HEK293 (cell line): ENCODE results near the gene AICDA.

Experiments
- CTCF ChIA-PET: fragments of 350-600 bp; formaldehyde crosslinking; extraction: SDS; loops from one replicate; lab custom pipeline; 2021; ENCODE audit warnings: antibody characterized with exemption; lab: Yijun Ruan, JAX
- POLR2A ChIA-PET: fragments of 300-600 bp; formaldehyde crosslinking; extraction: SDS; loops from one replicate; lab custom pipeline; 2020; ENCODE audit warnings: antibody characterized with exemption, inconsistent platforms; lab: Yijun Ruan, JAX
- H3K27ac ChIP-seq: fragments of 200-500 bp; sonication (Bioruptor generic); 2 replicates; pipeline ENCODE4 v1.5.1; 2014; ENCODE audit warnings: low read depth, low read length, control low read depth, inconsistent platforms; ENCODE audit errors: extremely low read depth
- H3K36me3 ChIP-seq, 2 experiments: fragments of 200-500 bp in 1 of 2; sonication (Bioruptor generic) in 1 of 2; 1 replicate in 1 of 2; 2 replicates in 1 of 2; pipeline ENCODE4 v1.5.1; 2014 to 2017; ENCODE audit warnings: inconsistent platforms in 2 of 2, low read length in 2 of 2; ENCODE audit not compliant: control insufficient read depth in 2 of 2, insufficient read depth in 1 of 2
- H3K4me1 ChIP-seq: fragments of 200-500 bp; sonication (Bioruptor generic); 2 replicates; pipeline ENCODE4 v1.5.1; 2014; ENCODE audit warnings: mild to moderate bottlenecking, low read length, inconsistent platforms; ENCODE audit not compliant: control insufficient read depth, insufficient read depth
- H3K4me3 ChIP-seq: 2 replicates; pipeline ENCODE4 v1.5.1; 2011; ENCODE audit warnings: low read depth, mild to moderate bottlenecking, control low read depth, low read length, moderate library complexity
- H3K9me3 ChIP-seq: fragments of 200-500 bp; sonication (Bioruptor generic); 2 replicates; pipeline ENCODE4 v1.5.1; 2014; ENCODE audit warnings: low read depth, low read length, inconsistent platforms; ENCODE audit not compliant: control insufficient read depth, insufficient read depth
- BCL11B ChIP-seq: fragments of 450-650 bp; formaldehyde crosslinking; IDR thresholded peaks from 2 replicates; pipeline ENCODE4 v1.5.1; 2016; ENCODE audit warnings: low read depth, missing biosample characterization, missing genetic modification characterization
- EGR2 ChIP-seq: fragments of 450-650 bp; formaldehyde crosslinking; IDR thresholded peaks from 2 replicates; pipeline ENCODE4 v1.5.1; 2016; ENCODE audit warnings: low read depth, missing biosample characterization, missing genetic modification characterization
- FEZF1 ChIP-seq: fragments of 450-650 bp; formaldehyde crosslinking; IDR thresholded peaks from 2 replicates; pipeline ENCODE4 v1.5.1; 2016; ENCODE audit warnings: missing biosample characterization, missing genetic modification characterization
- SALL2 ChIP-seq: fragments of 450-650 bp; formaldehyde crosslinking; IDR thresholded peaks from 2 replicates; pipeline ENCODE4 v1.5.0; 2017; ENCODE audit warnings: missing biosample characterization, mild to moderate bottlenecking, missing genetic modification characterization, borderline replicate concordance
- ZBTB11 ChIP-seq: fragments of 450-650 bp; formaldehyde crosslinking; conservative IDR thresholded peaks from 2 replicates; pipeline ENCODE4 v1.5.1; 2016; ENCODE audit warnings: low read depth, missing biosample characterization, missing genetic modification characterization
- ZFP37 ChIP-seq: fragments of 450-650 bp; formaldehyde crosslinking; IDR thresholded peaks from 2 replicates; pipeline ENCODE4 v1.5.1; 2016; ENCODE audit warnings: missing biosample characterization, missing genetic modification characterization
- ZNF138 ChIP-seq: fragments of 450-650 bp; formaldehyde crosslinking; IDR thresholded peaks from 2 replicates; pipeline ENCODE4 v1.5.1; 2016; ENCODE audit warnings: missing biosample characterization, missing genetic modification characterization, borderline replicate concordance
- ZNF174 ChIP-seq: fragments of 450-650 bp; formaldehyde crosslinking; IDR thresholded peaks from 2 replicates; pipeline ENCODE4 v1.5.0; 2017; ENCODE audit warnings: missing biosample characterization, mild to moderate bottlenecking, missing genetic modification characterization
- ZNF202 ChIP-seq: fragments of 450-650 bp; formaldehyde crosslinking; IDR thresholded peaks from 2 replicates; pipeline ENCODE4 v1.5.1; 2016; ENCODE audit warnings: missing biosample characterization, missing genetic modification characterization, borderline replicate concordance
- ZNF248 ChIP-seq: fragments of 450-650 bp; formaldehyde crosslinking; IDR thresholded peaks from 2 replicates; pipeline ENCODE4 v1.5.1; 2017; ENCODE audit warnings: missing biosample characterization, missing genetic modification characterization
- ZNF391 ChIP-seq: fragments of 450-650 bp; formaldehyde crosslinking; IDR thresholded peaks from 2 replicates; pipeline ENCODE4 v1.5.1; 2016; ENCODE audit warnings: low read depth, missing biosample characterization, missing genetic modification characterization, borderline replicate concordance
- ZNF561 ChIP-seq: fragments of 450-650 bp; IDR thresholded peaks from 2 replicates; pipeline ENCODE4 v1.5.1; 2018; ENCODE audit warnings: missing biosample characterization, missing genetic modification characterization, borderline replicate concordance
- ZNF571 ChIP-seq: fragments of 450-650 bp; formaldehyde crosslinking; IDR thresholded peaks from 2 replicates; pipeline ENCODE4 v1.5.0; 2017; ENCODE audit warnings: missing biosample characterization, missing genetic modification characterization
- ZNF596 ChIP-seq: fragments of 450-650 bp; IDR thresholded peaks from 2 replicates; pipeline ENCODE4 v1.5.0; 2018; ENCODE audit warnings: missing biosample characterization, mild to moderate bottlenecking, missing genetic modification characterization, moderate library complexity
- ZNF658 ChIP-seq: fragments of 450-650 bp; formaldehyde crosslinking; IDR thresholded peaks from 2 replicates; pipeline ENCODE4; 2016; ENCODE audit warnings: missing biosample characterization, missing genetic modification characterization
- ZNF664 ChIP-seq: fragments of 450-650 bp; formaldehyde crosslinking; IDR thresholded peaks from 2 replicates; pipeline ENCODE4 v1.5.1; 2016; ENCODE audit warnings: missing biosample characterization, missing genetic modification characterization
- ZNF776 ChIP-seq: fragments of 450-650 bp; formaldehyde crosslinking; IDR thresholded peaks from 2 replicates; pipeline ENCODE4 v1.5.0; 2017; ENCODE audit warnings: missing biosample characterization, missing genetic modification characterization, borderline replicate concordance
- ZSCAN30 ChIP-seq: fragments of 450-650 bp; IDR thresholded peaks from 2 replicates; pipeline ENCODE4 v1.5.1; 2018; ENCODE audit warnings: missing biosample characterization, mild to moderate bottlenecking, missing genetic modification characterization, moderate library complexity
- TF ChIP-seq, protein P1 (sequence below): fragments of 450-650 bp; IDR thresholded peaks from 2 replicates; pipeline ENCODE4 v1.5.1; 2018; ENCODE audit warnings: missing biosample characterization, mild to moderate bottlenecking, missing genetic modification characterization
- TF ChIP-seq, protein P2 (sequence below): fragments of 450-650 bp; formaldehyde crosslinking; IDR thresholded peaks from 2 replicates; pipeline ENCODE4 v1.5.1; 2016; ENCODE audit warnings: missing biosample characterization, missing genetic modification characterization
- TF ChIP-seq, protein P3 (sequence below): fragments of 450-650 bp; formaldehyde crosslinking; IDR thresholded peaks from 2 replicates; pipeline ENCODE4 v1.5.1; 2016; ENCODE audit warnings: missing biosample characterization, missing genetic modification characterization, borderline replicate concordance
- TF ChIP-seq, protein P4 (sequence below): fragments of 450-650 bp; formaldehyde crosslinking; IDR thresholded peaks from 2 replicates; pipeline ENCODE4 v1.5.1; 2016; ENCODE audit warnings: missing biosample characterization, missing genetic modification characterization

The AICDA gene

GRCh38 chr12:8629486-8630033 is 16.9 kb upstream of the AICDA start:
- Histone ChIP-seq H3K9me3 (no peaks in the 10 kb centered on the region), H3K4me1 (no peaks in the 10 kb centered on the region), H3K27ac (no peak overlapping the region), H3K36me3 (no peaks in the 10 kb centered on the region), H3K4me3 (no peak overlapping the region)
- no peak for TF ChIP-seq EGR2
- TF ChIP-seq ZNF658 (tag by site-specific recombination): no peak
- TF ChIP-seq ZNF174: no peak
- TF ChIP-seq, protein P1, sequence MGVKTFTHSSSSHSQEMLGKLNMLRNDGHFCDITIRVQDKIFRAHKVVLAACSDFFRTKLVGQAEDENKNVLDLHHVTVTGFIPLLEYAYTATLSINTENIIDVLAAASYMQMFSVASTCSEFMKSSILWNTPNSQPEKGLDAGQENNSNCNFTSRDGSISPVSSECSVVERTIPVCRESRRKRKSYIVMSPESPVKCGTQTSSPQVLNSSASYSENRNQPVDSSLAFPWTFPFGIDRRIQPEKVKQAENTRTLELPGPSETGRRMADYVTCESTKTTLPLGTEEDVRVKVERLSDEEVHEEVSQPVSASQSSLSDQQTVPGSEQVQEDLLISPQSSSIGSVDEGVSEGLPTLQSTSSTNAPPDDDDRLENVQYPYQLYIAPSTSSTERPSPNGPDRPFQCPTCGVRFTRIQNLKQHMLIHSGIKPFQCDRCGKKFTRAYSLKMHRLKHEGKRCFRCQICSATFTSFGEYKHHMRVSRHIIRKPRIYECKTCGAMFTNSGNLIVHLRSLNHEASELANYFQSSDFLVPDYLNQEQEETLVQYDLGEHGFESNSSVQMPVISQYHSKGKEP (tag by site-specific recombination): no peak
- no peak for TF ChIP-seq ZNF561 (tag by site-specific recombination)
- TF ChIP-seq BCL11B (tag by site-specific recombination): no peak
- TF ChIP-seq, protein P2, sequence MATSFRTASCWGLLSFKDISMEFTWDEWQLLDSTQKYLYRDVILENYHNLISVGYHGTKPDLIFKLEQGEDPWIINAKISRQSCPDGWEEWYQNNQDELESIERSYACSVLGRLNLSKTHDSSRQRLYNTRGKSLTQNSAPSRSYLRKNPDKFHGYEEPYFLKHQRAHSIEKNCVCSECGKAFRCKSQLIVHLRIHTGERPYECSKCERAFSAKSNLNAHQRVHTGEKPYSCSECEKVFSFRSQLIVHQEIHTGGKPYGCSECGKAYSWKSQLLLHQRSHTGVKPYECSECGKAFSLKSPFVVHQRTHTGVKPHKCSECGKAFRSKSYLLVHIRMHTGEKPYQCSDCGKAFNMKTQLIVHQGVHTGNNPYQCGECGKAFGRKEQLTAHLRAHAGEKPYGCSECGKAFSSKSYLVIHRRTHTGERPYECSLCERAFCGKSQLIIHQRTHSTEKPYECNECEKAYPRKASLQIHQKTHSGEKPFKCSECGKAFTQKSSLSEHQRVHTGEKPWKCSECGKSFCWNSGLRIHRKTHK (tag by site-specific recombination): no peak
- TF ChIP-seq ZSCAN30 (tag by site-specific recombination): no peak
- TF ChIP-seq, protein P3, sequence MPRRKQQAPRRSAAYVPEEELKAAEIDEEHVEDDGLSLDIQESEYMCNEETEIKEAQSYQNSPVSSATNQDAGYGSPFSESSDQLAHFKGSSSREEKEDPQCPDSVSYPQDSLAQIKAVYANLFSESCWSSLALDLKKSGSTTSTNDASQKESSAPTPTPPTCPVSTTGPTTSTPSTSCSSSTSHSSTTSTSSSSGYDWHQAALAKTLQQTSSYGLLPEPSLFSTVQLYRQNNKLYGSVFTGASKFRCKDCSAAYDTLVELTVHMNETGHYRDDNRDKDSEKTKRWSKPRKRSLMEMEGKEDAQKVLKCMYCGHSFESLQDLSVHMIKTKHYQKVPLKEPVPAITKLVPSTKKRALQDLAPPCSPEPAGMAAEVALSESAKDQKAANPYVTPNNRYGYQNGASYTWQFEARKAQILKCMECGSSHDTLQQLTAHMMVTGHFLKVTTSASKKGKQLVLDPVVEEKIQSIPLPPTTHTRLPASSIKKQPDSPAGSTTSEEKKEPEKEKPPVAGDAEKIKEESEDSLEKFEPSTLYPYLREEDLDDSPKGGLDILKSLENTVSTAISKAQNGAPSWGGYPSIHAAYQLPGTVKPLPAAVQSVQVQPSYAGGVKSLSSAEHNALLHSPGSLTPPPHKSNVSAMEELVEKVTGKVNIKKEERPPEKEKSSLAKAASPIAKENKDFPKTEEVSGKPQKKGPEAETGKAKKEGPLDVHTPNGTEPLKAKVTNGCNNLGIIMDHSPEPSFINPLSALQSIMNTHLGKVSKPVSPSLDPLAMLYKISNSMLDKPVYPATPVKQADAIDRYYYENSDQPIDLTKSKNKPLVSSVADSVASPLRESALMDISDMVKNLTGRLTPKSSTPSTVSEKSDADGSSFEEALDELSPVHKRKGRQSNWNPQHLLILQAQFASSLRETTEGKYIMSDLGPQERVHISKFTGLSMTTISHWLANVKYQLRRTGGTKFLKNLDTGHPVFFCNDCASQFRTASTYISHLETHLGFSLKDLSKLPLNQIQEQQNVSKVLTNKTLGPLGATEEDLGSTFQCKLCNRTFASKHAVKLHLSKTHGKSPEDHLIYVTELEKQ: no peak
- no peak for TF ChIP-seq ZNF776 (tag by site-specific recombination)
- no peak for TF ChIP-seq ZNF248 (tag by site-specific recombination)
- no peak for TF ChIP-seq ZNF138 (tag by site-specific recombination)
- no peak for TF ChIP-seq ZNF391 (tag by site-specific recombination)
- no peak for TF ChIP-seq ZFP37 (tag by site-specific recombination)
- TF ChIP-seq ZNF664 (tag by site-specific recombination): no peak
- no peak for TF ChIP-seq SALL2 (tag by site-specific recombination)
- TF ChIP-seq ZNF571: no peak
- no peak for TF ChIP-seq ZNF596 (tag by site-specific recombination)
- TF ChIP-seq FEZF1: no peak
- TF ChIP-seq ZNF202 (tag by site-specific recombination): no peak
- CTCF ChIA-PET: interaction anchor here (1.3 to 2.2 kb wide), 3 partner anchors 21 to 419 kb away, joined by 4 to 10 read pairs (median 4); no protein-coding TSS in a partner anchor
- POLR2A ChIA-PET: no interaction called here

- no peak overlapping the region for H3K27ac ChIP-seq
- CTCF ChIA-PET: interaction anchor here (1.3 to 2.2 kb wide), 3 partner anchors 20 to 420 kb away, joined by 4 to 10 read pairs (median 4); no protein-coding TSS in a partner anchor
- no peaks in the 10 kb centered on the region for H3K36me3 ChIP-seq
- POLR2A ChIA-PET: interaction anchor here (0.5 kb wide), 1 partner anchor 492 kb away, joined by 4 read pairs; no protein-coding TSS in a partner anchor
- no peaks in the 10 kb centered on the region for H3K4me1 ChIP-seq
- H3K9me3 ChIP-seq: no peaks in the 10 kb centered on the region
- H3K4me3 ChIP-seq: no peak overlapping the region
- TF ChIP-seq, protein P4, sequence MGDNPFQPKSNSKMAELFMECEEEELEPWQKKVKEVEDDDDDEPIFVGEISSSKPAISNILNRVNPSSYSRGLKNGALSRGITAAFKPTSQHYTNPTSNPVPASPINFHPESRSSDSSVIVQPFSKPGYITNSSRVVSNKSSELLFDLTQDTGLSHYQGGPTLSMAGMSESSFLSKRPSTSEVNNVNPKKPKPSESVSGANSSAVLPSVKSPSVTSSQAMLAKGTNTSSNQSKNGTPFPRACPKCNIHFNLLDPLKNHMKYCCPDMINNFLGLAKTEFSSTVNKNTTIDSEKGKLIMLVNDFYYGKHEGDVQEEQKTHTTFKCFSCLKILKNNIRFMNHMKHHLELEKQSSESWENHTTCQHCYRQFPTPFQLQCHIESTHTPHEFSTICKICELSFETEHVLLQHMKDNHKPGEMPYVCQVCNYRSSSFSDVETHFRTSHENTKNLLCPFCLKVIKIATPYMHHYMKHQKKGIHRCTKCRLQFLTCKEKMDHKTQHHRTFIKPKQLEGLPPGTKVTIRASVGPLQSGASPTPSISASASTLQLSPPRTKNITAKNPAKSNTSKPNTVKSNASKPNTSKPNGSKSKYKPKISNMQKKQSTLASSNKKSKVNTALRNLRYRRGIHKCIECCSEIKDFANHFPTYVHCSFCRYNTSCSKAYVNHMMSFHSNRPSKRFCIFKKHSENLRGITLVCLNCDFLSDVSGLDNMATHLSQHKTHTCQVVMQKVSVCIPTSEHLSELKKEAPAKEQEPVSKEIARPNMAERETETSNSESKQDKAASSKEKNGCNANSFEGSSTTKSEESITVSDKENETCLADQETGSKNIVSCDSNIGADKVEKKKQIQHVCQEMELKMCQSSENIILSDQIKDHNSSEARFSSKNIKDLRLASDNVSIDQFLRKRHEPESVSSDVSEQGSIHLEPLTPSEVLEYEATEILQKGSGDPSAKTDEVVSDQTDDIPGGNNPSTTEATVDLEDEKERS (tag by site-specific recombination): no peak
- TF ChIP-seq ZBTB11 (tag by site-specific recombination): no peak
These were observed 16.1 kb upstream of the AICDA start for GRCh38 chr12:8628731-8629130.
